NT2/D1 (cell line): ENCODE results near the gene SLC9A3.

Source experiments
- SUZ12 ChIP-seq: IDR thresholded peaks from 2 replicates; pipeline ENCODE4 v1.6.1; 2011; ENCODE audit not compliant: insufficient read length, insufficient read depth; ENCODE audit errors: extremely low read depth
- ZNF274 ChIP-seq: IDR thresholded peaks from 2 replicates; pipeline ENCODE4 v1.6.1; 2011; ENCODE audit warnings: mild to moderate bottlenecking, low read depth, low read length

- TF ChIP-seq ZNF274 (no peak), SUZ12 (no peak)
Observed at GRCh38 chr5:483434-484140, 40.7 kb downstream of the SLC9A3 start.
